Stimulated activated CD8-positive, alpha-beta memory T cell treated with anti-CD3 and anti-CD28 coated beads, Interleukin-7, amount 100 ng/mL, for 4 hours (primary cell): ENCODE measurements around the gene PTPRG.
"Not testable (repeated sequence)": the region's sequence is repeated elsewhere in the genome, so short reads cannot be mapped to it uniquely, and the experiment has no call there.

Source experiments
- DNase-seq, 2 donors: peaks; one replicate each; pipeline ENCODE4 v3.0.0-alpha.2; 2020; ENCODE audit warnings: low read depth in 2 of 2

Gene PTPRG

GRCh38 chr3:61561374-61562041 lies at the start of gene PTPRG:
TSS of gene PTPRG (plus strand) at chr3:61561571. CDS start at chr3:61562288, 717 bp downstream.
- DNase-seq: no peak

DNA sequence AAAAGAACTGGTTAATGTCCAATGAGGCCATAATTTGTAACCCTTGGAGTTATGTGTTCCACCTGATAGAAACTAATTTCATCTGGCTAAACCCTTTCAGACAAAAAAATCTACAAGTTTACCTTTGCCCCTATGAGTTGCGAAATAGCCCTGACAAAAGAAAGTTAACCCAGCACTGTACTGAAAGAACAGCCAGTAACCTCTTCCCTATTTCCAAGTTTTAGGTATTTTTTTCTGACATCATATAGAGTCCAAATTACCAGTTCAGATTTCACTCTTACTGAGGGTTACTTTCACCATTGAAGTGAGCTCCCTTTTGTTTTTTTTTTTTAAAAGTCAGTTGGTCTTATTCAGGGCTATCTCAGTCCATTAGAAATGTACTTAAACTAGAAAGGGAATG lies 42.8 kb upstream of the PTPRG start:
- no peak for DNase-seq

GRCh38 chr3:61520966-61521628 lies 40.3 kb upstream of the PTPRG start:
- no peak for DNase-seq

DNA sequence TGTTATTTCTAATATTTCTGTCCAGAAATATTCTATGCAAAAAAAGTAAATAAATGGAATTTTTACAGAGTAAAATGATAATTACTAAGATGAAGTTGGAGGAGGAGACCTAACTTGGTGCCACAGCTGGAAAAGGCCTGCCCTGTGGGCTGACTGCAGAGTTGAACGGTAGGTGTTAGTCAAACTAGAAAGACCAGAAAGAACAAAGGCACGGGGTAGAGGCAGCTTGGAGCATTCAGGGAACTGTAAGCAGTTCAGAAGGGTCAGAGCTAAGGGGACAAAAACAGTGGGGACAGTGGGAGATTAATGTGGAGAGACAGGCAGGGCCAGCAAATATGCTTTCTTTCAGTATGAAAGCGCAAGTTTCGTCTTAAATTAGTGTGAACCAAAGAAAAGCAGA lies 39.3 kb upstream of the PTPRG start:
- no peak for DNase-seq

DNA sequence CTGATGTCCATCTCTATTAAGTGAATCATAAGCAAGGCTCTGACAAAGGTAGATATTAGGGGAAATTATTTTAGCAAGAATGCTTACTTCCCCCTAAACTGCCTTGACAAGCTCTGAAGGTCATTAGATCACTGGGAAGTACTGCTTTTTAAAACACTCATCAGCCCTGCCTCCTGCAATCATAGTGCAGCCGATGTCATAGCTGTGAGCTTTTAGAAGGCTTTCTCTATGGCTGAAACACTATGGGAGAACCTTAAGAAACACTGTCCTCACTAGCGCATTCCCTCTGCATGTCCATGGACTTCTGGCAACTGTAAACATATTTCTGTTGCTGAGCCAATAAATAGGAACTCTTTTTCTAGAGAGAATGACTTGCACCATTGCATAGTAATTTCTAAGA lies 38.7 kb upstream of the PTPRG start:
- no peak for DNase-seq

DNA sequence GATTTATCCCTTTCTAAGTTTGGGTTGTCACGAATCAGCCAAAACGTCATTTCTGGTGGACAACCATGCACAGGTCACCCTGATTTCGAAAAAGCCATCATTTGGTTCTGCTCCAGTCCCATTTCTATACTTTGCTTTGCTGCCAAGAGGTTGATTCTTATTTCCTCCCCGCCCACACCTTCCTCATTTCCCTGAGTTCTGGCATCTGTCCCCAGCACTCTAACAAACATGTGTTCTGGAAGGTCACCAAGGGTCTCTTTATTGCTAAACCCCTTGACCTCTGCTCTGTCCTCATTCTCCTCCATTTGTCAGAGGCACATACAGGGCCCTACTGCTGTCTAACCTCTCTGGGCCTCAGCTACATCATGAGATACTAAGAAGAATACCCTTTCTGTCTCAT lies 36.4 kb upstream of the PTPRG start:
- no peak for DNase-seq

- DNase-seq: no peak
Observed at GRCh38 chr3:61526308-61526707, 35.1 kb upstream of the PTPRG start.

GRCh38 chr3:61527011-61527410 lies 34.4 kb upstream of the PTPRG start:
- no peak for DNase-seq

- no peak for DNase-seq
Observed at GRCh38 chr3:61530355-61530754, 31.0 kb upstream of the PTPRG start.

GRCh38 chr3:61531528-61531927 lies 29.8 kb upstream of the PTPRG start:
- DNase-seq: no peak

DNA sequence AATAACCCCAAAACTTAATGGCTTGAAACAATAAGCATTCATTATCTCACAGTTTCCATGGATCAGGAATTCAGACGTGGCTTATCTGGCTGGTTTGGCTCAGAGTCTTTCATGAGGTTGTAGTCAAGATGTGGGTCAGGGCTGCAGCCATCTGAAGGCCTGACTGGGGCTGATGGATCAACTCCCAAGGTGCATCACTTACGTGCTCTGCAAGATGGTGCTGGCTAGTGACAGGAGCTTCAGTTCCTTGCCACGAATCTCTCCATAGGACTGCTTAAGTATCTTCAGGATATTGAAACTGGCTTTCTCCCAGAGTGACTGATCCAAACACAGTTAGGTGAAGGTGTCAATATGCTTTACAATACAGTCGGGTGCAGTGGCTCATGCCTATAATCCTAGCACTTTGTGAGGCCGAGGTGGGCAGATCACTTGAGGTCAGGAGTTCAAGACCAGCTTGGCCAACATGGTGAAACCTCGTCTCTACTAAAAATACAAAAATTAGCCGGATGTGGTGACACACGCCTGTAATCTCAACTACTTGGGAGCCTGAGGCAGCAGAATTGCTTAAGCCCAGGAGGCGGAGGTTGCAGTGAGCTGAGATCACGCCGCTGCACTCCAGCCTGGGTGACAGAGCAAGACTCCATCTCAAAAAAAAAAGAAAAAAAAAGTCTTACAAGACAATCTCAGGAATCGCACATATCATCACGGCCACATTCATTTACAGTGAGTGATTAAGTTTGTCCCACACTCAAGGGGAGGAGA lies 28.5 kb upstream of the PTPRG start:
- no peak for DNase-seq

DNA sequence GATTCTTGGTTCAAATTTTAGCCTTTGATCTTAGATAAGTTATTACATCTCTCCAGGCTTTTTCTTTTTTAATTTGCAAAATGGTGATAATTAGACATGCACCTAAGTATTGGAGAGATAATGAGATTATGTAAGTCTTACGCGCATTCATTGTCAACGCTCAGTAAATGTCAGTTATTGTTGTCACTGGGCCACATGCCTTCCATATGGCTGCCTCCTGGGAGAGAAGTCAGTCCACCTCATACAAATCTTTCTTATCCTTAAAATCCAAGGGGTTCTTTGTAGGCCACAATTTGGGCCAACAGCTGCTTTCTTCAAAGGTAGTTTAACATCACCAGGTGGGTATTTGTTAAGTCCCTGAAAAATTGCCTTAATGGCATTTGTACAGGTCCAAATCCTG lies 25.5 kb upstream of the PTPRG start:
- DNase-seq: no peak

DNA sequence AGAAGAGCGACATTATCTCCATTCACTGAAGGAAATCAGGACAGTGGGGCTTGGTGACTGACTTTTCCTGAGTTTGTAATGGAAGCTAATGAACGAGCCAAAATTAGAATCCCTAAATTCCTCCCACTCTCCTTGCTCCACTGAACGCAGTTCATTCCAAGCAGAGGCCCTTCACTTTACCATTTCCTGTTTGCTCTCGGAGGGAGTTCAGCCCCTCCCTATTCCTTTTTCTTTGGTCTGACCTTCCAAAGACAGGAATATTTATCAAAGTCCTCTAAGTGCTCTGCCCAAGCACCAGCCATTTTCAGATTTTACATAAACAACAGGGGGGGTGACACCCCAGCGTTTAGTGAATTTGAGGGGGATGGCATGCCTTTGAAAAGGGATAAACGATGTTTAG lies 24.0 kb upstream of the PTPRG start:
- no peak for DNase-seq

GRCh38 chr3:61538486-61538885 lies 22.9 kb upstream of the PTPRG start:
- no peak for DNase-seq

- no peak for DNase-seq
Observed at GRCh38 chr3:61541694-61542093, 19.7 kb upstream of the PTPRG start.

GRCh38 chr3:61545716-61546115 lies 15.7 kb upstream of the PTPRG start:
- no peak for DNase-seq

DNA sequence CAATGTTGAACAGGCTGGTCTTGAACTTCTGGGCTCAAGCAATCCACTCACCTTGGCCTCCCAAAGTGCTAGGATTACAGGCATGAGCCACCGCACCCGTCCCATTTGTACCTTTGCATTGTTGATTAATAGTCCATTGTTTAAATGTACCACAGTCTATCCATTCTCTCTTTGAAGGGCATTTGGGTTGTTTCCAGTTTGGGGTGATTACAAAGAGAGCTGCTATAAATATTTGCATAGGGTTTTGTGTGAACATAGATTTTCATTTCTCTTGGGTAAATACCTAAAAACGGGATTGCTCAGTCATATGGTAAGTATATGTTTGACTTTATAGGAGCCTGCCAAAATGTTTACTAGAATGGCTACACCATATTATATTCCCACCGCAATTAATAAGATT lies 13.7 kb upstream of the PTPRG start:
- DNase-seq: no peak

- DNase-seq: not testable (repeated sequence)
Observed at GRCh38 chr3:61552704-61553103, 8.7 kb upstream of the PTPRG start.

GRCh38 chr3:61559136-61559731 lies 2.1 kb upstream of the PTPRG start:
- no peak for DNase-seq

GRCh38 chr3:61560517-61561373 lies 626 bp upstream of the PTPRG start:
- DNase-seq: no peak

DNA sequence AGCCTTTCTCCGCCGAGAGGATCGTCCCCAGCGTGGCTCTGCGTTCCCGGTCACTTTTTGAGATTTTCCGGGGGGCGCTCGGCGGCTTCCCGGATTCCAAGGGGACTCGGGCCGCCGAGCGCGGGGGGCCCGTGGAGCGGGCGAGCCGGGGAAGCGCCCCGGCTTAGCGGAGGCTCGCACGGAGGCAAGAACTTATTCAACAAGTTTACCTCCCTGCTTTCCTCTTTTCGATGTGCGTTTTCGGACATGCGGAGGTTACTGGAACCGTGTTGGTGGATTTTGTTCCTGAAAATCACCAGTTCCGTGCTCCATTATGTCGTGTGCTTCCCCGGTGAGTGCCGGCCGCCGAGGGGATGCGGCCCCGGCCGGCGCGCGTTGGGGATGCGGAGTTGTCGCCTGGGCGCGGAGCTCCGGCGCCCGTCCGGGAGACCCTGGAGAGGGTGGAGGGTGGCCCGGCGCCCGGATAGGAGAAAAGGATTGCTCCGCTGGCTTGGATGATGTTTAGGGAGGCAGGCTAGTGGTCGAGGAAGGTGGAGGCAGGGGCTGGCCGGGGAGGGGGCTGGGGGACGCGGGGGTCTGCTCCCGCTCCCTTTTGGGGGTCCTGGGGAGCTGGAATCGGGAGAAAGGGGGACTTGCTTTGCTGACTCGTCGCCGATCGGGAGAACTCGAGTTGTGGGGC lies 810 bp downstream of the PTPRG start:
- no peak for DNase-seq
